Hepatocyte (in vitro differentiated cells): ENCODE measurements around the gene PKN3. TPM values are rescaled to one million over a fixed set of nuclear protein-coding genes. Genes with fewer than 3 reads are reported as not detected.

Source experiments
- DNase-seq: peaks from one replicate; pipeline ENCODE4 v3.0.0-alpha.2; 2016; ENCODE audit warnings: low spot score
- H2AFZ ChIP-seq: fragments of 200-600 bp; sonication (generic); 2 replicates; pipeline ENCODE4 v1.6.0; 2016; ENCODE audit warnings: antibody characterized with exemption, mild to moderate bottlenecking
- H3K27ac ChIP-seq: fragments of 200-600 bp; sonication (generic); 2 replicates; pipeline ENCODE4 v1.5.1; 2016; ENCODE audit warnings: mild to moderate bottlenecking
- H3K27me3 ChIP-seq: fragments of 200-600 bp; sonication (generic); 2 replicates; pipeline ENCODE4 v1.6.1; 2016
- H3K36me3 ChIP-seq: fragments of 200-600 bp; sonication (generic); replicated peaks from 2 replicates; pipeline ENCODE4 v1.5.1; 2016; ENCODE audit warnings: low read depth; ENCODE audit not compliant: insufficient read depth
- H3K4me1 ChIP-seq: fragments of 200-600 bp; sonication (generic); 2 replicates; pipeline ENCODE4 v1.5.1; 2016; ENCODE audit warnings: mild to moderate bottlenecking, moderate library complexity; ENCODE audit not compliant: insufficient read depth
- H3K4me2 ChIP-seq: fragments of 200-600 bp; sonication (generic); 2 replicates; pipeline ENCODE4 v1.6.0; 2016
- H3K4me3 ChIP-seq: fragments of 200-600 bp; sonication (generic); 2 replicates; pipeline ENCODE4 v1.5.1; 2016; ENCODE audit warnings: mild to moderate bottlenecking
- H3K79me2 ChIP-seq: fragments of 200-600 bp; sonication (generic); 2 replicates; pipeline ENCODE4 v1.6.0; 2017; ENCODE audit warnings: mild to moderate bottlenecking
- H3K9me2 ChIP-seq: fragments of 200-600 bp; sonication (generic); replicated peaks from 2 replicates; pipeline ENCODE4 v1.6.0; 2017; ENCODE audit warnings: mild to moderate bottlenecking; ENCODE audit not compliant: insufficient read depth
- H3K9me3 ChIP-seq: fragments of 200-600 bp; sonication (generic); 2 replicates; pipeline ENCODE4 v1.5.1; 2016; ENCODE audit warnings: low read depth, mild to moderate bottlenecking
- H4K20me1 ChIP-seq: fragments of 200-600 bp; sonication (generic); 2 replicates; pipeline ENCODE4 v1.6.0; 2016; ENCODE audit warnings: mild to moderate bottlenecking; ENCODE audit not compliant: insufficient read depth, poor library complexity, severe bottlenecking
- CTCF ChIP-seq: fragments of 200-600 bp; sonication (generic); IDR thresholded peaks from 2 replicates; pipeline ENCODE4 v1.5.1; 2016; ENCODE audit warnings: antibody characterized with exemption, mild to moderate bottlenecking; ENCODE audit not compliant: poor library complexity
- EZH2 ChIP-seq: fragments of 200-600 bp; sonication (generic); IDR thresholded peaks from 2 replicates; pipeline ENCODE4 v1.6.1; 2016; ENCODE audit warnings: antibody characterized with exemption, mild to moderate bottlenecking, borderline replicate concordance
- EZH2phosphoT487 ChIP-seq: fragments of 200-600 bp; sonication (generic); IDR thresholded peaks from one replicate; pipeline ENCODE4 v1.6.1; 2018; ENCODE audit warnings: antibody characterized with exemption, mild to moderate bottlenecking, low read depth, moderate library complexity; ENCODE audit not compliant: unreplicated experiment, severe bottlenecking
- WGBS: methylation state at CpG from one replicate; pipeline ENCODE4 v1.1.6; 2016; ENCODE audit warnings: low lambda C conversion rate; ENCODE audit errors: missing lambda C conversion rate; 5-methylcytosine and 5-hydroxymethylcytosine counted together
- polyA plus RNA-seq: library from polyadenylated mRNA; unstranded; fragments of >200 nt; fragmentation: Nextera tagmentation; extraction: Ambion mirVana; gene quantifications from 2 replicates; pipeline ENCODE4 v1.2.1, GENCODE V29; 2016
- total RNA-seq: library from RNA; depleted of rRNA; stranded (reverse); fragments of >200 nt; gene quantifications from 2 replicates; pipeline ENCODE4 v1.2.3, GENCODE V29; 2014

PKN3 gene
- total and polyA plus RNA-seq, 2 experiments from 2014 or later, result 3.7 to 4.5 TPM

GRCh38 chr9:128723352-128723865 is 21.1 kb downstream of the PKN3 start:
- peak overlapping the region; percentile 85 for H2AFZ ChIP-seq
- H3K9me2 ChIP-seq, result no peaks in the 10 kb centered on the region
- H3K4me1 ChIP-seq, result peaks cover 7% of the 10 kb centered on the region
- 36% methylated on average over 5 of the region's 7 CpGs for WGBS
- H3K27me3 ChIP-seq, result no peaks in the 10 kb centered on the region
- peak overlapping the region; percentile 31 for H3K4me3 ChIP-seq
- peak overlapping the region; percentile 79 for H3K4me2 ChIP-seq
- no peaks in the 10 kb centered on the region for H3K79me2 ChIP-seq
- no peak overlapping the region for H3K27ac ChIP-seq
- no peaks in the 10 kb centered on the region for H3K36me3 ChIP-seq
- no peaks in the 10 kb centered on the region for H3K9me3 ChIP-seq
- DNase-seq, result no peak
- TF ChIP-seq EZH2phosphoT487 (no peak), EZH2 (no peak), CTCF (no peak)
- no peaks in the 10 kb centered on the region for H4K20me1 ChIP-seq

GRCh38 chr9:128723866-128724743 is 21.8 kb downstream of the PKN3 start, which contains the start of gene ZDHHC12:
Gene ZDHHC12 (minus strand): TSS chr9:128724127. CDS start chr9:128724093, 34 bp downstream.
- Histone ChIP-seq H3K27ac (no peak within 1 kb of the TSS), H3K4me1 (peaks cover 7% of the 10 kb centered on the region), H3K9me3 (no peaks in the 10 kb centered on the region), H3K79me2 (no peaks in the 10 kb centered on the region), H3K36me3 (no peaks in the 10 kb centered on the region), H3K4me2 (peak within 1 kb of the TSS; percentile 79), H4K20me1 (no peaks in the 10 kb centered on the region), H2AFZ (peak within 1 kb of the TSS; percentile 85), H3K27me3 (no peaks in the 10 kb centered on the region), H3K4me3 (peak within 1 kb of the TSS; percentile 31), H3K9me2 (no peaks in the 10 kb centered on the region)
- no peak for TF ChIP-seq EZH2
- TF ChIP-seq EZH2phosphoT487, result no peak
- TF ChIP-seq CTCF, result no peak
- peak; percentile 98 for DNase-seq
- 8% methylated on average over 26 of the region's 68 CpGs for WGBS

- Histone ChIP-seq H2AFZ (peak overlapping the region; percentile 17), H3K9me3 (no peaks in the 10 kb centered on the region), H4K20me1 (no peaks in the 10 kb centered on the region), H3K27ac (no peak overlapping the region), H3K4me2 (peak overlapping the region; percentile 79), H3K27me3 (no peaks in the 10 kb centered on the region), H3K9me2 (no peaks in the 10 kb centered on the region), H3K4me1 (peaks cover 7% of the 10 kb centered on the region), H3K4me3 (peak overlapping the region; percentile 31), H3K36me3 (no peaks in the 10 kb centered on the region), H3K79me2 (no peaks in the 10 kb centered on the region)
- WGBS, result 37% methylated on average over 10 of the region's 10 CpGs
- peak; percentile 71 for DNase-seq
- TF ChIP-seq EZH2 (no peak), EZH2phosphoT487 (no peak), CTCF (no peak)
Measured at GRCh38 chr9:128724744-128725211, 22.5 kb downstream of the PKN3 start.
